Measurements from ENCODE around the gene AAR2. TPM values are rescaled to one million over a fixed set of nuclear protein-coding genes. Genes with fewer than 3 reads are reported as not detected.

The AAR2 gene
- total RNA-seq, 4 donors from 2014 or later: 18.7 to 25.5 (median 24.1) TPM

DNA sequence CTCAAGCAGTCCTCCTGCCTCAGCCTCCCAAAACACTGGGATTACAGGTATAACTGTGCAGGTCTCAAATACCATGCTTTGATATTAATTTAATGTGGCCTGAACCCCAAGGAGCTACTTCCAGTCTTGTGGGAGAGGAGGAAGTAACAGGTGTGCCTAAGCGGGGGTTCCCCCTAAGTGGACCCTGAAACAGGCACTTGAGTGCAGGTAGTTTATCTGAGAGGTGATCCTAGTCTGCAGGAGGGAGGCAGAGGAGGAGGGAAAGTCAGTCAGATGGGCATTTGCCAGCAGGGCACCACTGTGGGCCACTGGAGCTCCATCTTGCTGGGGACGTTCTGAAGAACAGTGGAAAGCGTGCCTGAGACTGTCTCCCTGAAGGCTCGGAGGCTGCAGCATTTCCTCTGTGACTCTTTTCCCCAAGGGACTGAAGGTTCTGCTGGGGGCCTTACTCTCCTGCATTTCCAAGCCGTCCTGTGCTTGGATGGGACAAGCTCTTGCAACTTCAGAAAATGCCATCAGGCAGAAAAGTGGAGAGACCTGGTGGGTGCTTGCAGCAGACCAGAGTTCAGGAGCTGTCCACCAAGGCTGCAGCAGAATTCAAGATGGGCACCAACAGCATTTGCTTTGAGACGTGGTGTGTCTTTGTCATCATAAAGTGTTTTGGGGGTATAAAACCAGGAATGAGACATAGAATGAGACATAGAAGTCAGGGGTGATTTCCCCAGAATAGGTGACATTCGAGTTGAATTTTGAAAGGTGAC is 65.3 kb downstream of the AAR2 start:
- DNase-seq: no peak
- intact Hi-C loops (cut with DNase I; ENCODE audit: low total_unique reads) (no loop called here), in situ Hi-C loops (cut with MboI; ENCODE audit: low pct_ligation_motif_present in 1 of 4, low pct_unique_long_range_greater_than_20kb in 1 of 4, low sequenced_read_pairs in 3 of 4) (no loop called here)
- Histone ChIP-seq H3K27me3 (peaks cover 81% of the 10 kb centered on the region), H3K4me3 (no peak overlapping the region), H3K9me3 (no peaks in the 10 kb centered on the region), H3K4me1 (peaks cover 1 to 7% (median 6%) of the 10 kb centered on the region in 4 donors), H3K36me3 (no peaks in the 10 kb centered on the region), H3K27ac (no peak overlapping the region)
- WGBS, 2 donors (ENCODE audit: low coverage in 1 of 2): 63 to 71% methylated on average over 2 to 7 of the region's 7 CpGs
- TF ChIP-seq POLR2AphosphoS5 (IDR thresholded peaks at IDR 0.05) (no peak), POLR2A (IDR thresholded peaks at IDR 0.05) (no peak), EP300 (IDR thresholded peaks at IDR 0.05; ENCODE audit: low read depth) (no peak)
- TF ChIP-seq, protein P1, sequence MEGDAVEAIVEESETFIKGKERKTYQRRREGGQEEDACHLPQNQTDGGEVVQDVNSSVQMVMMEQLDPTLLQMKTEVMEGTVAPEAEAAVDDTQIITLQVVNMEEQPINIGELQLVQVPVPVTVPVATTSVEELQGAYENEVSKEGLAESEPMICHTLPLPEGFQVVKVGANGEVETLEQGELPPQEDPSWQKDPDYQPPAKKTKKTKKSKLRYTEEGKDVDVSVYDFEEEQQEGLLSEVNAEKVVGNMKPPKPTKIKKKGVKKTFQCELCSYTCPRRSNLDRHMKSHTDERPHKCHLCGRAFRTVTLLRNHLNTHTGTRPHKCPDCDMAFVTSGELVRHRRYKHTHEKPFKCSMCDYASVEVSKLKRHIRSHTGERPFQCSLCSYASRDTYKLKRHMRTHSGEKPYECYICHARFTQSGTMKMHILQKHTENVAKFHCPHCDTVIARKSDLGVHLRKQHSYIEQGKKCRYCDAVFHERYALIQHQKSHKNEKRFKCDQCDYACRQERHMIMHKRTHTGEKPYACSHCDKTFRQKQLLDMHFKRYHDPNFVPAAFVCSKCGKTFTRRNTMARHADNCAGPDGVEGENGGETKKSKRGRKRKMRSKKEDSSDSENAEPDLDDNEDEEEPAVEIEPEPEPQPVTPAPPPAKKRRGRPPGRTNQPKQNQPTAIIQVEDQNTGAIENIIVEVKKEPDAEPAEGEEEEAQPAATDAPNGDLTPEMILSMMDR (IDR thresholded peaks at IDR 0.05): no peak

DNA sequence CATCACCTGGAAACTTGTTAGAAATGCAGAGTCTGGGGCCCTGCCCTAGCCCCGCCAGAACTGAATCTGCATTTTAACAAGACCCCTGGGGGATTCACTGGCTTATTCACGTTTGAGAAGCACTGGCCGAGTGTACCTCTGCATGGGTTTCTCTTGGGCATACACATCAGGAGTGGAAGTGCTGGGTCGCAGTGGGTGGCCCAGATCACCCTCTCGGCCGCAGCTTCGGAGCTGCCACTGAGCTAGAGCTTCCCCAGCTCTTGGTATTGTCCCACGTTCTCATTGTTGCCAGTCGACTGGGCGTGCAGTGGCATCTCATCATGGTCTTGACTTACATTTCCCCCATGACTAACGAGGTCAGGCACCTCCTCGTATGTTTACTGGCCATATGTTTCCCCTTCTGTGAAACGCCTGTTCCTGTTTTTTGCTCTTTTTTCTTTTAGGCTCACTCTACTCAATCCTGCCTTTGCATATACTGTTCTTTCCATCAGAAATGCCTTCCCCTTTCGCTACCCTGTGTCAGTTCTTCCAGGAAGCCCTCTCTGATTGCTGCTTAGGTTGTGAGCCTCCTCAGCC is 66.8 kb downstream of the AAR2 start:
- Histone ChIP-seq H3K9me3 (no peaks in the 10 kb centered on the region), H3K4me3 (no peak overlapping the region), H3K27me3 (peaks cover 82% of the 10 kb centered on the region), H3K4me1 (peaks cover 3 to 13% (median 11%) of the 10 kb centered on the region in 4 donors), H3K36me3 (no peaks in the 10 kb centered on the region), H3K27ac (no peak overlapping the region)
- intact Hi-C loops (cut with DNase I; ENCODE audit: low total_unique reads) (no loop called here), in situ Hi-C loops (cut with MboI; ENCODE audit: low pct_ligation_motif_present in 1 of 4, low pct_unique_long_range_greater_than_20kb in 1 of 4, low sequenced_read_pairs in 3 of 4) (no loop called here)
- 32 to 33% methylated on average over 4 to 14 of the region's 14 CpGs for WGBS, 2 donors (ENCODE audit: low coverage in 1 of 2)
- TF ChIP-seq POLR2AphosphoS5 (IDR thresholded peaks at IDR 0.05): no peak
- TF ChIP-seq, protein P1 (IDR thresholded peaks at IDR 0.05): no peak
- TF ChIP-seq POLR2A (IDR thresholded peaks at IDR 0.05): no peak
- TF ChIP-seq EP300 (IDR thresholded peaks at IDR 0.05; ENCODE audit: low read depth): no peak
- no peak for DNase-seq

DNA sequence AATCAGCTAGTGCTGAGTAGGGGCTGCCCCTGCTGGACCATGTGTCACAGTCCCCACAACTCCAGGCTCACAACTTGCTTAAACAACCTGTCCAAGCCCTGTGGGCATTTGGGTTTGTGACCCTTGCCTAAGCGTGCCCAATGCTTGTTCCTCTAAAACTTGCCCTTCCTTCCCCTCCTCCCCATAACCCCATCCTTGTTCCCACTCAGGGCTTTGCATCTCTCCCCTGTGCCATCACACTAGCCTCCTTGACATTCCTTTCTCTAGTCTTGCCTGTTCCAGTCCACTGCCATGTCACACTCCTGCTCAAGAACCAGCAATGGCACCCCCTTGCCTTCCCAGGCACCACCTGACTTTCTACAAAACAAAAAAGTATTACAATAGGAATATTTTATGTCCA is 67.6 kb downstream of the AAR2 start:
- in situ Hi-C loops (cut with MboI; ENCODE audit: low pct_ligation_motif_present in 1 of 4, low pct_unique_long_range_greater_than_20kb in 1 of 4, low sequenced_read_pairs in 3 of 4): no loop called here
- H3K9me3 ChIP-seq: no peaks in the 10 kb centered on the region
- peaks cover 84% of the 10 kb centered on the region for H3K27me3 ChIP-seq
- H3K27ac ChIP-seq: no peak overlapping the region
- no peaks in the 10 kb centered on the region for H3K36me3 ChIP-seq
- TF ChIP-seq, protein P1 (IDR thresholded peaks at IDR 0.05): no peak
- TF ChIP-seq EP300 (IDR thresholded peaks at IDR 0.05; ENCODE audit: low read depth) (no peak), POLR2A (IDR thresholded peaks at IDR 0.05) (no peak), POLR2AphosphoS5 (IDR thresholded peaks at IDR 0.05) (no peak)
- 59 to 63% methylated on average over 1 of the region's 1 CpG for WGBS, 2 donors (ENCODE audit: low coverage in 1 of 2)
- intact Hi-C loops (cut with DNase I; ENCODE audit: low total_unique reads): no loop called here
- peaks cover 3 to 13% (median 11%) of the 10 kb centered on the region in 4 donors for H3K4me1 ChIP-seq
- DNase-seq: no peak
- no peak overlapping the region for H3K4me3 ChIP-seq

DNA sequence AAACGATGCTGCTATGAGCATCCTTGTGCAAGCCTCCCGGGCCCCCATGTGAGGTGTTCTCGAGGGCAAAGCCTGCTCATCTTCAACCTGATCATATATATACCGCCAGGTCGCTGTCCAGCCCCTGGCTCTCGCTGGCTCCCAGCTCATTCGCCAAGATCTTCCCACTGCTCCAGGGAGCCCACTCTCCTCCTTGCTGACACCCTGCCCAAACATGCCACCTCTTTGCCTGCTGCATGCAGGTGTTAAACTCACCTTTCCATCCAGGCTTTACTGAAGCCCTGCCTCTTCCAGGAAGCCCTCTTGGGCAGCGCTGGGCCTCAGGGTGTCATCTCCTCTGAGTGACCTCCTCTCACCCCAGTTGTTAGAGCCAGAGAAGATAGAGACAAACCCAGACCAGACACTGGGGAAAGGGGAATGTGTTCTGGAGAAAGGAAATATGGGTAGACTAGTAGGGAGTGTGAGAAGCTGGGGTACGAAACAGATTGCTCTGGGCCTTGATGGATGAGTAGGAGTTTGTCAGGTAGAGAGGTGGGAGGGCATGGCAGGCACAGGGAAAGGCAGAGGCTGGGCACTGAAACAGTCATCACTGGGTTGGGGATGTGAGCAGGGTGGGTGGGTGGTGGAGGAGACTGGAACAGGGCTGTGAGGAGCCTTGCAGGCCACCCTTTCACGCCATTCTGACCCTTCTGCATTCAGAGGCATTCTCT is 68.7 kb downstream of the AAR2 start:
- DNase-seq: no peak
- in situ Hi-C loops (cut with MboI; ENCODE audit: low pct_ligation_motif_present in 1 of 4, low pct_unique_long_range_greater_than_20kb in 1 of 4, low sequenced_read_pairs in 3 of 4): no loop called here
- WGBS, 2 donors (ENCODE audit: low coverage in 1 of 2): 27 to 43% methylated on average over 8 to 10 of the region's 10 CpGs

More for the DNA sequence above, 68.7 kb downstream of the AAR2 start:
- Histone ChIP-seq H3K9me3 (no peaks in the 10 kb centered on the region), H3K36me3 (no peaks in the 10 kb centered on the region), H3K4me1 (peaks cover 3 to 13% (median 11%) of the 10 kb centered on the region in 4 donors), H3K27ac (no peak overlapping the region), H3K4me3 (no peak overlapping the region), H3K27me3 (peaks cover 91% of the 10 kb centered on the region)
- intact Hi-C loops (cut with DNase I; ENCODE audit: low total_unique reads): no loop called here
- no peak for TF ChIP-seq POLR2AphosphoS5 (IDR thresholded peaks at IDR 0.05)
- TF ChIP-seq, protein P1 (IDR thresholded peaks at IDR 0.05): no peak
- TF ChIP-seq EP300 (IDR thresholded peaks at IDR 0.05; ENCODE audit: low read depth): no peak
- no peak for TF ChIP-seq POLR2A (IDR thresholded peaks at IDR 0.05)

All from transverse colon (tissue), 4 donors.